Upper lobe of left lung (tissue), 6 donors: ENCODE data around the gene DHRS12. TPM values are rescaled to one million over a fixed set of nuclear protein-coding genes. Genes with fewer than 3 reads are reported as not detected.

ENCODE experiments used
- ATAC-seq, 2 donors: fragments of 200-7000 bp; cut with Tn5 transposase; one replicate each; pipeline ENCODE4 v1.9.1; 2022; ENCODE audit warnings: mild to moderate bottlenecking in 2 of 2, moderate library complexity in 2 of 2; ENCODE audit not compliant: low FRiP score in 2 of 2
- DNase-seq, 2 donors: peaks; one replicate each; pipeline ENCODE4 v3.0.0-alpha.2; 2019 to 2020
- H3K27ac ChIP-seq, 4 donors: fragments of 200-600 bp; sonication (generic); one replicate each; pipeline ENCODE4 v1.5.1; 2016 to 2019
- H3K27me3 ChIP-seq, 4 donors: fragments of 200-600 bp; sonication (generic); one replicate each; pipeline ENCODE4 v1.5.1; 2017 to 2019
- H3K36me3 ChIP-seq, 4 donors: fragments of 200-600 bp; sonication (generic); one replicate each; pipeline ENCODE4 v1.5.1; 2016 to 2019
- H3K4me1 ChIP-seq, 4 donors: fragments of 200-600 bp; sonication (generic); one replicate each; pipeline ENCODE4 v1.5.1; 2018 to 2019
- H3K4me3 ChIP-seq, 4 donors: fragments of 200-600 bp; sonication (generic); one replicate each; pipeline ENCODE4 v1.5.1; 2017 to 2019; ENCODE audit warnings: mild to moderate bottlenecking in 2 of 4, moderate library complexity in 1 of 4
- H3K9me3 ChIP-seq, 4 donors: fragments of 200-600 bp; sonication (generic); one replicate each; pipeline ENCODE4 v1.5.1; 2018 to 2019
- EP300 ChIP-seq, 4 donors: sonication (generic); formaldehyde crosslinking; IDR thresholded peaks; one replicate each; pipeline ENCODE4 v1.5.1; 2017; ENCODE audit warnings: antibody characterized with exemption in 4 of 4, control low read depth in 2 of 4
- POLR2A ChIP-seq, 4 donors: fragments of 450-650 bp; IDR thresholded peaks; one replicate each; pipeline ENCODE4 v1.5.1; 2016 to 2017; ENCODE audit warnings: antibody characterized with exemption in 4 of 4, mild to moderate bottlenecking in 2 of 4
- POLR2AphosphoS5 ChIP-seq, 2 donors: sonication (generic); formaldehyde crosslinking; IDR thresholded peaks; one replicate each; pipeline ENCODE4 v1.5.1; 2017; ENCODE audit warnings: antibody characterized with exemption in 2 of 2
- WGBS, 2 donors: methylation state at CpG; one replicate each; pipeline ENCODE4 v1.1.5; 2017 to 2018; 5-methylcytosine and 5-hydroxymethylcytosine counted together
- total RNA-seq, 6 donors: library from RNA; depleted of rRNA in 4 of 6; stranded (reverse); fragments of >200 nt in 4 of 6; gene quantifications; one replicate each; pipeline versions ENCODE4 v1.1.0 to v1.2.1, GENCODE V29; 2016 to 2021
- TF ChIP-seq, protein P1 (sequence below), 6 experiments: fragments of 450-650 bp in 4 of 6; fragments of 200-600 bp in 2 of 6; sonication (generic) in 2 of 6; IDR thresholded peaks; one replicate each; pipeline ENCODE4 v1.5.1; 2016 to 2019; ENCODE audit warnings: antibody characterized with exemption in 6 of 6
- donor health status: DM: no; HTN: no; CAD: no; lungs with moderate emphysema.
- donor health status: DM: no; HTN: yes; CAD: no; lungs with severe emphysema.

The DHRS12 gene
- total RNA-seq, 6 donors from 2014 or later, result 11.7 to 19.1 (median 17.6) TPM

DNA sequence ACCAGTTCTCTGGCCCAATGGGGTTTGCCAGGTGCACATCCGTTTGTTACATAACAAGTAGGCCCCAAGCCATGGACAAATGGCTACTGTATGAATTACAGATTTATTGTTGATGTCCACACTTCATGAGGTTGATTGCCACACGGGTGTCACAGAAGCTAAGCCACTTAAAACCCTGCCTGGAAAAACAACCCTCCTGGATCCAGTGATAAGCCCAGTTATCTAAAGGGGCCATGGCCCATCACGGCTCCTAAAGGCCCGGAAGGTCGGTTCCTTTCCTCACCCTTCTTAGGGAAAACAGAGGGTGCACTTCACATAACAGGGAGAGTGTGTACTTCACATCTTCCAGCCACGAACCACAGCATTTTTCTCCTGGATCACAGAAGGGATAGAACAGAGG lies 37.0 kb upstream of the DHRS12 start:
- no peaks in the 10 kb centered on the region for H3K9me3 ChIP-seq
- TF ChIP-seq POLR2AphosphoS5 (IDR thresholded peaks at IDR 0.05) (no peak), POLR2A (IDR thresholded peaks at IDR 0.05) (no peak), EP300 (IDR thresholded peaks at IDR 0.05) (no peak)
- TF ChIP-seq, protein P1, sequence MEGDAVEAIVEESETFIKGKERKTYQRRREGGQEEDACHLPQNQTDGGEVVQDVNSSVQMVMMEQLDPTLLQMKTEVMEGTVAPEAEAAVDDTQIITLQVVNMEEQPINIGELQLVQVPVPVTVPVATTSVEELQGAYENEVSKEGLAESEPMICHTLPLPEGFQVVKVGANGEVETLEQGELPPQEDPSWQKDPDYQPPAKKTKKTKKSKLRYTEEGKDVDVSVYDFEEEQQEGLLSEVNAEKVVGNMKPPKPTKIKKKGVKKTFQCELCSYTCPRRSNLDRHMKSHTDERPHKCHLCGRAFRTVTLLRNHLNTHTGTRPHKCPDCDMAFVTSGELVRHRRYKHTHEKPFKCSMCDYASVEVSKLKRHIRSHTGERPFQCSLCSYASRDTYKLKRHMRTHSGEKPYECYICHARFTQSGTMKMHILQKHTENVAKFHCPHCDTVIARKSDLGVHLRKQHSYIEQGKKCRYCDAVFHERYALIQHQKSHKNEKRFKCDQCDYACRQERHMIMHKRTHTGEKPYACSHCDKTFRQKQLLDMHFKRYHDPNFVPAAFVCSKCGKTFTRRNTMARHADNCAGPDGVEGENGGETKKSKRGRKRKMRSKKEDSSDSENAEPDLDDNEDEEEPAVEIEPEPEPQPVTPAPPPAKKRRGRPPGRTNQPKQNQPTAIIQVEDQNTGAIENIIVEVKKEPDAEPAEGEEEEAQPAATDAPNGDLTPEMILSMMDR (IDR thresholded peaks at IDR 0.05), result no peak
- ATAC-seq (no peak), DNase-seq (no peak)
- peaks cover 3 to 7% (median 5%) of the 10 kb centered on the region in 4 donors for H3K4me1 ChIP-seq
- H3K36me3 ChIP-seq, result no peaks in the 10 kb centered on the region
- no peak overlapping the region for H3K4me3 ChIP-seq
- no peaks in the 10 kb centered on the region for H3K27me3 ChIP-seq
- WGBS, 2 donors, result 75 to 83% methylated on average over 5 to 6 of the region's 6 CpGs
- H3K27ac ChIP-seq, result no peak overlapping the region

DNA sequence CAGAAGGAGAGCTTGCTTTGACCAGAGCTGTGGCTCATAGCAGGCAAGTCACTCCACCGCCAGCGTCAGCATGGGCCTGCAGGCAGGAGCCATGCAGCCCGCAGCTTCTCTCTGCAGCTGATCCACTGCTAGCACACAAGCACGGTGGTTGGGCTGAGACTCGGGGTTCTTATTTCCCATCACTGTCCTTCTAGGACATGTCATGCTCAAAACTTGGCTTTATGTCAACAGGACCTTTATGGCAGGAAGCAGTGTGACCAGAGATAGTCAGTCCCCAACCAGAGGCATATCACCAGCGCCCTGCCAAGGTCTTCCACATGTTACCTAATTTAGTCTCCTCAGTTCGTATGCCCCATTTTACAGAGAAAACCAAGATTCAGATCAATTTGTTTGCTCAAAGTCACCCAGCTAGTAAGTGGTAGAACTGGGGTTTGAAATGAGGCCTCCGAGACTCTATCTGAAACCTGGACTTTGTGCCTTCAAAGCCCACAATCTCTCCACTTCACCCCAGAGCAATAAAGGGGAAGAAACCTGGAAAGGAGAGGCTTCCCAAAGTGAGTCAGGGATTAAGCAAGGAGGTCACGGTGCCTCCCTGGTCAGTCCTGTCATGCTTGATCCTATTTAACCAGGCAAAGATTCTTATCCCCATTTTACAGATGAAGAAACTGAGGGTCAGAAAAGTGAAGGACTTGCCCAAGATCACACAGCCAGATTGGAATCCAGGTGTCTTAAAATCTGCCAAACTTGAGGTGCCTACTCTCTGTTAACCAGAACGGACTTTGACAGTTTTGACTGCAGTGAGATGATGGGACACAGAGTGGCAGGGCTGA lies 36.0 kb upstream of the DHRS12 start:
- H3K27ac ChIP-seq, result no peak overlapping the region
- no peak for TF ChIP-seq POLR2A (IDR thresholded peaks at IDR 0.05)
- TF ChIP-seq, protein P1 (IDR thresholded peaks at IDR 0.05), result no peak
- no peak for TF ChIP-seq POLR2AphosphoS5 (IDR thresholded peaks at IDR 0.05)
- TF ChIP-seq EP300 (IDR thresholded peaks at IDR 0.05), result no peak
- no peaks in the 10 kb centered on the region for H3K9me3 ChIP-seq
- no peaks in the 10 kb centered on the region for H3K27me3 ChIP-seq
- DNase-seq, result no peak
- WGBS, 2 donors, result 78 to 82% methylated on average over 6 to 10 of the region's 10 CpGs
- no peak for ATAC-seq
- no peak overlapping the region for H3K4me3 ChIP-seq
- H3K4me1 ChIP-seq, result peaks cover under 1 to 3% (median 1%) of the 10 kb centered on the region in 4 donors
- H3K36me3 ChIP-seq, result no peaks in the 10 kb centered on the region

DNA sequence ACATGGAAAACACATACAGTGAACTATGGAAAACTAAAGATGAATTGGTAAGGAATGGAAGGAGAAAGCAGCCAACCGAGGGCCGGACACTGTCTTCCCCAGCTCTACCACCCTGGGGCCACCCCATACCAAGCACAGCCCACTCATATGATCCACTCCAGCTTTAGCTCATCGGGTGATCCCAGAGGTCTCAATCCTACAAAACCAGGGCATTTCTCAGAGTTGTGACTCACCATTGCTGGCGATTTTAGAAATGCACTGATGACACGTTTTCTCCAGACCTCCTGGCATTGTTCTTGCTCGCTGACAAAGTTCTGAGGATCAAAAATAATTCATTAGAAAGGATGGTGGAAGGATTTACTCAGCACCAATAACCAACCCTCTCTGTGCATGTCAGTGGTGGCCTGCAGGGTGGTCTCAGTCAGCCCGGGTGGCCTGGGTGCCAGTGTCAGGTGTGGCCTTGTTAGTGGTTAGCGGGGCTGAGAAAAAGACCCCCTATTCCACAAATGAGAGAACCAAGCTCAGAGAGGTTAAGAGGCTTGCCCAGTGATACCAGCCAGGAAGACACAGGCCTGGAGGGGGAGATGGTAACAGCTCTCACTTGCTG lies 34.4 kb upstream of the DHRS12 start:
- WGBS, 2 donors, result 93 to 94% methylated on average over 8 of the region's 8 CpGs

DNA sequence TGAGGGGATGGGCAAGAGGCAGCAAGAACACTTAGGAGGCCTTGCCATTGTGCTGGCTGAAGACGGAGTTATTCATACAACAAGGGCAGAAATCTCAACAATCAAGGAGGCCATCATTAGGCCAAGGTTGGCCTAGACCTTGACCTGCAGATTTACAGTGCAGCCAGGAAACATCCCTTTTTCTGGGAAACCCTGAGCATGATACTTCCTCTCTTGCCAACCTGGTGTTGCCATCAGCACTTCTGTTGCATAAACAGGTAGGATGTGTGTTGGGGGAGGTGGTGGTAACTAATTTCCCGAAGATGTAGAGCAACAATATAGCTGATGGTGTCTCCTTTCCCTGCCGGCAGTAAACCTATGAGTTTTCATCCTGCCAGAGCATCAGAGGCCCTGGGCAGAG lies 33.1 kb upstream of the DHRS12 start:
- H3K9me3 ChIP-seq, result no peaks in the 10 kb centered on the region
- H3K4me3 ChIP-seq, result no peak overlapping the region
- no peak for ATAC-seq
- no peaks in the 10 kb centered on the region for H3K27me3 ChIP-seq
- no peaks in the 10 kb centered on the region for H3K36me3 ChIP-seq
- 81 to 92% methylated on average over 3 of the region's 3 CpGs for WGBS, 2 donors
- H3K4me1 ChIP-seq, result peaks cover 0 to 5% (median 1%) of the 10 kb centered on the region in 4 donors
- H3K27ac ChIP-seq, result peak overlapping the region in 3 of 4 donors; percentile 23 to 76 (median 69)
- DNase-seq, result no peak
- TF ChIP-seq, protein P1 (IDR thresholded peaks at IDR 0.05), result no peak
- TF ChIP-seq EP300 (IDR thresholded peaks at IDR 0.05) (no peak), POLR2A (IDR thresholded peaks at IDR 0.05) (no peak), POLR2AphosphoS5 (IDR thresholded peaks at IDR 0.05) (no peak)

More for the DNA sequence above, 34.4 kb upstream of the DHRS12 start:
- H3K36me3 ChIP-seq, result no peaks in the 10 kb centered on the region
- no peak overlapping the region for H3K4me3 ChIP-seq
- H3K27ac ChIP-seq, result peak overlapping the region in 3 of 4 donors; percentile 33 to 76 (median 69)
- H3K9me3 ChIP-seq, result no peaks in the 10 kb centered on the region
- H3K4me1 ChIP-seq, result no peaks in the 10 kb centered on the region
- TF ChIP-seq POLR2AphosphoS5 (IDR thresholded peaks at IDR 0.05) (no peak), POLR2A (IDR thresholded peaks at IDR 0.05) (no peak), EP300 (IDR thresholded peaks at IDR 0.05) (no peak)
- TF ChIP-seq, protein P1 (IDR thresholded peaks at IDR 0.05), result no peak
- DNase-seq, result no peak
- no peak for ATAC-seq
- H3K27me3 ChIP-seq, result no peaks in the 10 kb centered on the region
